Right renal pelvis (tissue), 4 donors: Measurements from ENCODE around the gene DRAP1. TPM values are rescaled to one million over a fixed set of nuclear protein-coding genes. Genes with fewer than 3 reads are reported as not detected.

ENCODE experiments used
- DNase-seq, 4 donors: peaks; one replicate each; pipeline ENCODE4 v3.0.0-alpha.2; 2013; ENCODE audit warnings: low read depth in 4 of 4, low spot score in 3 of 4, missing footprints in 1 of 4
- polyA plus RNA-seq, 4 donors: library from polyadenylated mRNA; unstranded; fragments of 120-200 nt; gene quantifications; one replicate each; pipeline ENCODE4 v1.2.1, GENCODE V29; 2013; ENCODE audit not compliant: insufficient read length in 4 of 4

The DRAP1 gene
- polyA plus RNA-seq, 4 donors, result 70.0 to 113 (median 76.4) TPM

- DNase-seq, result no peak
Observed at GRCh38 chr11:65900125-65900898, 18.9 kb upstream of the DRAP1 start, which contains the start of gene FOSL1. TSS of gene FOSL1 (minus strand) at chr11:65900388. CDS start at chr11:65900339, 49 bp downstream.

- DNase-seq, result no peak
Observed at GRCh38 chr11:65900899-65901180, 18.4 kb upstream of the DRAP1 start.

GRCh38 chr11:65903068-65903481, 16.2 kb upstream of the DRAP1 start:
- no peak for DNase-seq

- no peak for DNase-seq
Observed at GRCh38 chr11:65903715-65904114, 15.5 kb upstream of the DRAP1 start.

- no peak for DNase-seq
Observed at GRCh38 chr11:65906602-65907001, 12.6 kb upstream of the DRAP1 start.

- no peak for DNase-seq
Observed at GRCh38 chr11:65907878-65908277, 11.3 kb upstream of the DRAP1 start.

- no peak for DNase-seq
Observed at GRCh38 chr11:65911682-65912568, 7.3 kb upstream of the DRAP1 start.

- DNase-seq, result no peak
Observed at GRCh38 chr11:65912845-65913244, 6.4 kb upstream of the DRAP1 start.

- no peak for DNase-seq
Observed at GRCh38 chr11:65915101-65915820, 4.0 kb upstream of the DRAP1 start.

- DNase-seq, result no peak
Observed at GRCh38 chr11:65915821-65916251, 3.4 kb upstream of the DRAP1 start.

- no peak for DNase-seq
Observed at GRCh38 chr11:65916391-65916790, 2.8 kb upstream of the DRAP1 start.

GRCh38 chr11:65917077-65917433, 2.2 kb upstream of the DRAP1 start:
- DNase-seq, result no peak

- no peak for DNase-seq
Observed at GRCh38 chr11:65917434-65918210, 1.6 kb upstream of the DRAP1 start.

- DNase-seq, result no peak
Observed at GRCh38 chr11:65918211-65919140, 750 bp upstream of the DRAP1 start, which contains the start of gene C11orf68. TSS of gene C11orf68 (minus strand) at chr11:65919062. CDS start at chr11:65919031, 31 bp downstream.

GRCh38 chr11:65919573-65920371, 546 bp downstream of the DRAP1 start:
- DNase-seq, result no peak

GRCh38 chr11:65920372-65920802, 1.2 kb downstream of the DRAP1 start:
- DNase-seq, result no peak

- no peak for DNase-seq
Observed at GRCh38 chr11:65921033-65921555, 1.9 kb downstream of the DRAP1 start.

GRCh38 chr11:65921876-65922275, 2.6 kb downstream of the DRAP1 start:
- no peak for DNase-seq
